Measurements from ENCODE around the gene KDSR. TPM values are rescaled to one million over a fixed set of nuclear protein-coding genes. Genes with fewer than 3 reads are reported as not detected.

KDSR gene
- total and polyA plus RNA-seq, 2 of the 13 experiments (the other 11 are each of a cell fraction or from before 2014, with no cell fraction given): 10.4 to 20.9 TPM

- CTCF ChIA-PET (ENCODE audit: low intra/inter-chr PET ratio, low total read pairs): no interaction called here
- Histone ChIP-seq H3K9me3 (ENCODE audit: low read length) (no peaks in the 10 kb centered on the region), H3K27me3 (ENCODE audit: control insufficient read depth in 1 of 2, insufficient read depth in 2 of 2, low read length in 2 of 2) (peaks cover 0 to 10% of the 10 kb centered on the region in 2 experiments; a peak in 1 of 5 replicates), H3K4me1 (ENCODE audit: insufficient read depth, low read length) (no peaks in the 10 kb centered on the region), H3K9ac (ENCODE audit: insufficient read depth, low read depth, low read length) (no peak overlapping the region), H3K4me3 (replicated peaks in 1 of 3; ENCODE audit: insufficient read depth in 1 of 3, low read depth in 2 of 3, low read length in 3 of 3) (no peak overlapping the region), H3K27ac (ENCODE audit: extremely low read length, insufficient read depth, low read length) (no peak overlapping the region), H3K79me2 (ENCODE audit: insufficient read depth, low read length) (no peaks in the 10 kb centered on the region), H3K4me2 (ENCODE audit: low read depth, low read length) (no peak overlapping the region), H3K36me3 (replicated peaks in 1 of 2; ENCODE audit: control insufficient read depth in 1 of 2, insufficient read depth in 2 of 2, low read length in 2 of 2) (no peaks in the 10 kb centered on the region), H2AFZ (ENCODE audit: low read length) (no peak overlapping the region), H4K20me1 (ENCODE audit: insufficient read depth, low read length) (no peaks in the 10 kb centered on the region)
- FAIRE-seq (no peak), DNase-seq (ENCODE audit: low spot score) (no peak), ATAC-seq (no peak)
- 48% methylated on average over 9 of the region's 9 CpGs for WGBS (ENCODE audit: low lambda C conversion rate)
- intact Hi-C loops (cut with micrococcal nuclease; ENCODE audit: unreplicated experiment): no loop called here
- POLR2A ChIA-PET: no interaction called here
- no TSS peak for BruUV-seq (replicated peaks)
- in situ Hi-C loops (cut with HindIII; ENCODE audit: extremely low pct_ligation_motif_present, low pct_unique_long_range_greater_than_20kb): no loop called here
- no peak for TF ChIP-seq E2F2 (CRISPR knock-in tag; IDR thresholded peaks at IDR 0.05; ENCODE audit: borderline replicate concordance)
- TF ChIP-seq TAF1 (CRISPR knock-in tag; IDR thresholded peaks at IDR 0.05): no peak
- TF ChIP-seq TARDBP (CRISPR knock-in tag; IDR thresholded peaks at IDR 0.05): no peak
- TF ChIP-seq ZNF512 (CRISPR knock-in tag; IDR thresholded peaks at IDR 0.05): no peak
- TF ChIP-seq ZBTB40 (IDR thresholded peaks at IDR 0.05): no peak
- TF ChIP-seq ZBTB40 (CRISPR knock-in tag; IDR thresholded peaks at IDR 0.05): no peak
- TF ChIP-seq MEIS2 (CRISPR knock-in tag; IDR thresholded peaks at IDR 0.05): no peak
- TF ChIP-seq SRSF1 (optimal IDR thresholded peaks at IDR 0.05; ENCODE audit: low read depth, low read length): no peak
- no peak for TF ChIP-seq ZNF816 (CRISPR knock-in tag; IDR thresholded peaks at IDR 0.05; ENCODE audit: borderline replicate concordance)
- no peak for TF ChIP-seq PAWR (CRISPR knock-in tag; IDR thresholded peaks at IDR 0.05; ENCODE audit: borderline replicate concordance)
- no peak for TF ChIP-seq MBD4 (IDR thresholded peaks at IDR 0.05; ENCODE audit: borderline replicate concordance, low read length)
- TF ChIP-seq, protein P1, sequence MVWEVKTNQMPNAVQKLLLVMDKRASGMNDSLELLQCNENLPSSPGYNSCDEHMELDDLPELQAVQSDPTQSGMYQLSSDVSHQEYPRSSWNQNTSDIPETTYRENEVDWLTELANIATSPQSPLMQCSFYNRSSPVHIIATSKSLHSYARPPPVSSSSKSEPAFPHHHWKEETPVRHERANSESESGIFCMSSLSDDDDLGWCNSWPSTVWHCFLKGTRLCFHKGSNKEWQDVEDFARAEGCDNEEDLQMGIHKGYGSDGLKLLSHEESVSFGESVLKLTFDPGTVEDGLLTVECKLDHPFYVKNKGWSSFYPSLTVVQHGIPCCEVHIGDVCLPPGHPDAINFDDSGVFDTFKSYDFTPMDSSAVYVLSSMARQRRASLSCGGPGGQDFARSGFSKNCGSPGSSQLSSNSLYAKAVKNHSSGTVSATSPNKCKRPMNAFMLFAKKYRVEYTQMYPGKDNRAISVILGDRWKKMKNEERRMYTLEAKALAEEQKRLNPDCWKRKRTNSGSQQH (CRISPR knock-in tag; IDR thresholded peaks at IDR 0.05; ENCODE audit: low read depth): no peak
Observed at GRCh38 chr18:63301434-63301833, 65.6 kb downstream of the KDSR start.

Data from HepG2 (cell line).